Gastrocnemius medialis (tissue), 4 donors: ENCODE measurements around the gene COL1A1. TPM values are rescaled to one million over a fixed set of nuclear protein-coding genes. Genes with fewer than 3 reads are reported as not detected.

Source experiments
- ATAC-seq, 2 donors: fragments of 150-250 bp; one replicate each; pipeline ENCODE4 v1.9.1; 2016
- DNase-seq, 2 donors: peaks; one replicate each; pipeline ENCODE4 v3.0.0-alpha.2; 2019
- H3K27ac ChIP-seq, 4 donors: fragments of 200-600 bp; sonication (generic); 1 replicate in 1 of 4; 2 replicates in 3 of 4; pipeline ENCODE4 v1.5.1; 2016 to 2018; ENCODE audit warnings: mild to moderate bottlenecking in 2 of 4, moderate library complexity in 1 of 4
- H3K27me3 ChIP-seq, 3 donors: fragments of 200-600 bp; sonication (generic) in 2 of 3; 1 replicate in 1 of 3; 2 replicates in 2 of 3; pipeline versions ENCODE4 v1.5.1 to v1.6.0; 2016 to 2019; ENCODE audit warnings: mild to moderate bottlenecking in 1 of 3, moderate library complexity in 1 of 3
- H3K36me3 ChIP-seq, 2 donors: fragments of 200-600 bp; sonication (generic) in 1 of 2; one replicate each; pipeline ENCODE4 v1.5.1; 2017 to 2018
- H3K4me1 ChIP-seq, 2 donors: fragments of 200-600 bp; sonication (generic) in 1 of 2; one replicate each; pipeline ENCODE4 v1.5.1; 2016 to 2017; ENCODE audit warnings: mild to moderate bottlenecking in 2 of 2
- H3K4me3 ChIP-seq, 4 donors: fragments of 200-600 bp; sonication (generic) in 3 of 4; 1 replicate in 1 of 4; 2 replicates in 3 of 4; pipeline ENCODE4 v1.5.1; 2016 to 2019; ENCODE audit warnings: mild to moderate bottlenecking in 2 of 4
- H3K9me3 ChIP-seq, 3 donors: fragments of 200-600 bp; sonication (generic) in 2 of 3; 1 replicate in 1 of 3; 2 replicates in 2 of 3; pipeline ENCODE4 v1.5.1; 2016 to 2019
- POLR2A ChIP-seq, 2 donors: fragments of 450-650 bp; IDR thresholded peaks; one replicate each; pipeline ENCODE4 v1.6.1; 2017; ENCODE audit warnings: antibody characterized with exemption in 2 of 2, mild to moderate bottlenecking in 2 of 2, moderate library complexity in 2 of 2
- in situ Hi-C, 4 donors: fragments of 200-750 bp; cut with MboI; loops; one replicate each; pipeline versions ENCODE4 v1.15.0 to v1.8.0; 2017; ENCODE audit warnings: low sequenced_read_pairs in 4 of 4
- intact Hi-C: fragments of 100-400 bp; cut with DNase I; formaldehyde crosslinking; loops from one replicate; pipeline ENCODE4 v1.15.1; 2023; ENCODE audit warnings: low total_unique reads
- total RNA-seq, 4 donors: library from RNA; depleted of rRNA; stranded (reverse); fragments of >200 nt; gene quantifications; one replicate each; pipeline versions ENCODE4 v1.1.0 to v1.2.3, GENCODE V29; 2016
- TF ChIP-seq, protein P1 (sequence below), 5 experiments: fragments of 450-650 bp in 3 of 5; fragments of 200-600 bp in 2 of 5; sonication (generic) in 2 of 5; IDR thresholded peaks in 4 of 5; conservative IDR thresholded peaks in 1 of 5; 1 replicate in 4 of 5; 2 replicates in 1 of 5; pipeline ENCODE4 v1.5.1; 2016 to 2019; ENCODE audit warnings: antibody characterized with exemption in 5 of 5, mild to moderate bottlenecking in 3 of 5, moderate library complexity in 3 of 5

The COL1A1 gene
- total RNA-seq, 4 donors from 2014 or later = 1.7 to 9.5 (median 5.1) TPM

- H3K27ac ChIP-seq = peak overlapping the region in 2 of 4 donors; percentile 98 to 100
- DNase-seq (no peak), ATAC-seq (no peak)
- TF ChIP-seq POLR2A (IDR thresholded peaks at IDR 0.05) = no peak
- TF ChIP-seq, protein P1, sequence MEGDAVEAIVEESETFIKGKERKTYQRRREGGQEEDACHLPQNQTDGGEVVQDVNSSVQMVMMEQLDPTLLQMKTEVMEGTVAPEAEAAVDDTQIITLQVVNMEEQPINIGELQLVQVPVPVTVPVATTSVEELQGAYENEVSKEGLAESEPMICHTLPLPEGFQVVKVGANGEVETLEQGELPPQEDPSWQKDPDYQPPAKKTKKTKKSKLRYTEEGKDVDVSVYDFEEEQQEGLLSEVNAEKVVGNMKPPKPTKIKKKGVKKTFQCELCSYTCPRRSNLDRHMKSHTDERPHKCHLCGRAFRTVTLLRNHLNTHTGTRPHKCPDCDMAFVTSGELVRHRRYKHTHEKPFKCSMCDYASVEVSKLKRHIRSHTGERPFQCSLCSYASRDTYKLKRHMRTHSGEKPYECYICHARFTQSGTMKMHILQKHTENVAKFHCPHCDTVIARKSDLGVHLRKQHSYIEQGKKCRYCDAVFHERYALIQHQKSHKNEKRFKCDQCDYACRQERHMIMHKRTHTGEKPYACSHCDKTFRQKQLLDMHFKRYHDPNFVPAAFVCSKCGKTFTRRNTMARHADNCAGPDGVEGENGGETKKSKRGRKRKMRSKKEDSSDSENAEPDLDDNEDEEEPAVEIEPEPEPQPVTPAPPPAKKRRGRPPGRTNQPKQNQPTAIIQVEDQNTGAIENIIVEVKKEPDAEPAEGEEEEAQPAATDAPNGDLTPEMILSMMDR (IDR thresholded peaks at IDR 0.05 in 4 of 5, conservative IDR thresholded peaks at IDR 0.05 in 1 of 5) = no peak
- intact Hi-C loops (loop anchor here (10.0 kb wide), 1 partner anchor 702 kb away; the partner anchor contains the start of gene TOB1), in situ Hi-C loops (no loop called here)
- no peaks in the 10 kb centered on the region for H3K36me3 ChIP-seq
- H3K4me3 ChIP-seq = no peak overlapping the region
- H3K4me1 ChIP-seq = peaks cover 36 to 48% of the 10 kb centered on the region in 2 donors
- H3K9me3 ChIP-seq = no peaks in the 10 kb centered on the region
- no peaks in the 10 kb centered on the region for H3K27me3 ChIP-seq
Observed at GRCh38 chr17:50162466-50163254, 38.8 kb downstream of the COL1A1 start.

DNA sequence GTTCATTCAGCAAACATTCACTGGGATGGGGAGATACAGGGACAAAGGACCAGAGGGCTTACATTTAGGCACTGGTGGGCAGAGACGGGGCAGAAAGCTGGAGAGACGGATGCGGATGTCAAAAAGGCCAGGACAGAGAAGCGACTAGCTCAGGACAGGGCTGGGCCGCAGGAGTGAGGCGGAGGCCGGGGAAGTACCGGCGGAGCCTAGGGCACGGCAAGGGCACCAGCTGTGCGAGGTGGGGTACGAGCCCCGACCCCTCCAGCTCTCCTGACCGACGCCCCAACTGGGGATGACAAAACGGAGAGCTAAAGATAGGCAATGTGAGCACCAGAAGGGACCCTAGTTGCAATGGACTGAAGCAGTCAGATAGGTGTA, 39.5 kb downstream of the COL1A1 start:
- intact Hi-C loops = loop anchor here (1.0 to 10.0 kb wide), 4 partner anchors 22 to 703 kb away; partner anchors contain the start of genes PDK2 and TOB1
- no peaks in the 10 kb centered on the region for H3K36me3 ChIP-seq
- H3K9me3 ChIP-seq = no peaks in the 10 kb centered on the region
- ATAC-seq (no peak), DNase-seq (no peak)
- H3K4me1 ChIP-seq = peaks cover 28 to 40% of the 10 kb centered on the region in 2 donors
- peak overlapping the region; percentile 53 to 69 (median 60) for H3K27ac ChIP-seq
- in situ Hi-C loops = no loop called here
- H3K27me3 ChIP-seq = no peaks in the 10 kb centered on the region
- H3K4me3 ChIP-seq = peak overlapping the region in 2 of 4 donors; percentile 52 to 62
- TF ChIP-seq POLR2A (IDR thresholded peaks at IDR 0.05) = no peak
- TF ChIP-seq, protein P1 (IDR thresholded peaks at IDR 0.05 in 4 of 5, conservative IDR thresholded peaks at IDR 0.05 in 1 of 5) = no peak

GRCh38 chr17:50161023-50161910, 40.2 kb downstream of the COL1A1 start:
- Histone ChIP-seq H3K4me1 (peaks cover 27 to 39% of the 10 kb centered on the region in 2 donors), H3K9me3 (no peaks in the 10 kb centered on the region), H3K27me3 (no peaks in the 10 kb centered on the region), H3K4me3 (peak overlapping the region; percentile 52 to 73 (median 62)), H3K27ac (peak overlapping the region; percentile 53 to 69 (median 60)), H3K36me3 (no peaks in the 10 kb centered on the region)
- peak; percentile 36 to 38 for TF ChIP-seq POLR2A (IDR thresholded peaks at IDR 0.05)
- TF ChIP-seq, protein P1 (IDR thresholded peaks at IDR 0.05 in 4 of 5, conservative IDR thresholded peaks at IDR 0.05 in 1 of 5) = peak; percentile 94 to 97 (median 95)
- peak; percentile 81 to 85 for DNase-seq
- in situ Hi-C loops (no loop called here), intact Hi-C loops (loop anchor here (1.0 to 10.0 kb wide), 4 partner anchors 21 to 704 kb away; partner anchors contain the start of genes PDK2 and TOB1)
- ATAC-seq = peak; percentile 67 to 70

- no peaks in the 10 kb centered on the region for H3K36me3 ChIP-seq
- no peak overlapping the region for H3K4me3 ChIP-seq
- H3K4me1 ChIP-seq = peaks cover 29 to 37% of the 10 kb centered on the region in 2 donors
- in situ Hi-C loops = no loop called here
- ATAC-seq = no peak
- no peak for DNase-seq
- intact Hi-C loops = no loop called here
- no peaks in the 10 kb centered on the region for H3K9me3 ChIP-seq
- TF ChIP-seq, protein P1 (IDR thresholded peaks at IDR 0.05 in 4 of 5, conservative IDR thresholded peaks at IDR 0.05 in 1 of 5) = no peak
- TF ChIP-seq POLR2A (IDR thresholded peaks at IDR 0.05) = no peak
- H3K27me3 ChIP-seq = no peaks in the 10 kb centered on the region
- peak overlapping the region; percentile 19 to 45 (median 24) for H3K27ac ChIP-seq
Observed at GRCh38 chr17:50157891-50158290, 43.5 kb downstream of the COL1A1 start.
